SK-N-SH treated with all-trans-retinoic acid at 6 μM for 48 hours (cell line): ENCODE measurements around the gene CHRD.

Experiments
- ATAC-seq: fragments of 200-7000 bp; cut with Tn5 transposase; 3 replicates; pipeline ENCODE4 v1.9.1; 2020; ENCODE audit warnings: mild to moderate bottlenecking, moderate library complexity
- ARNTL ChIP-seq: fragments of 450-650 bp; formaldehyde crosslinking; IDR thresholded peaks from 2 replicates; pipeline ENCODE4 v1.5.0; 2020; ENCODE audit warnings: low read depth, mild to moderate bottlenecking, moderate library complexity, borderline replicate concordance
- BACH2 ChIP-seq: fragments of 250-450 bp; sonication (Bioruptor Pico); IDR thresholded peaks from 2 replicates; pipeline ENCODE4 v1.9.0; 2021; ENCODE audit warnings: mild to moderate bottlenecking, borderline replicate concordance
- CREB5 ChIP-seq: fragments of 250-450 bp; sonication (Bioruptor Pico); IDR thresholded peaks from 2 replicates; pipeline ENCODE4 v1.5.1; 2020; ENCODE audit warnings: low read depth, mild to moderate bottlenecking, moderate library complexity
- CSDC2 ChIP-seq: fragments of 250-450 bp; sonication (Bioruptor Pico); IDR thresholded peaks from 2 replicates; pipeline ENCODE4 v1.5.0; 2020; ENCODE audit warnings: mild to moderate bottlenecking, moderate library complexity
- CSRNP3 ChIP-seq: fragments of 250-450 bp; sonication (Bioruptor Pico); IDR thresholded peaks from 2 replicates; pipeline ENCODE4 v1.5.1; 2021; ENCODE audit warnings: mild to moderate bottlenecking, moderate library complexity
- ESRRG ChIP-seq: fragments of 250-450 bp; sonication (Bioruptor Pico); IDR thresholded peaks from 2 replicates; pipeline ENCODE4 v1.6.1; 2021; ENCODE audit warnings: mild to moderate bottlenecking
- GLIS3 ChIP-seq: fragments of 250-450 bp; sonication (Bioruptor Pico); IDR thresholded peaks from 2 replicates; pipeline ENCODE4 v1.5.0; 2020; ENCODE audit warnings: mild to moderate bottlenecking, moderate library complexity
- OSR1 ChIP-seq: fragments of 250-450 bp; sonication (Bioruptor Pico); IDR thresholded peaks from 2 replicates; pipeline ENCODE4 v1.8.0; 2022; ENCODE audit warnings: moderate library complexity, mild to moderate bottlenecking, inconsistent platforms
- PATZ1 ChIP-seq: fragments of 250-450 bp; sonication (Bioruptor Pico); IDR thresholded peaks from 2 replicates; pipeline ENCODE4 v1.8.0; 2020; ENCODE audit warnings: mild to moderate bottlenecking, moderate library complexity, borderline replicate concordance
- POU6F1 ChIP-seq: fragments of 250-450 bp; sonication (Bioruptor Pico); IDR thresholded peaks from 2 replicates; pipeline ENCODE4 v1.8.0; 2021; ENCODE audit warnings: low read depth, mild to moderate bottlenecking, moderate library complexity, borderline replicate concordance
- PPARA ChIP-seq: fragments of 250-450 bp; sonication (Bioruptor Pico); IDR thresholded peaks from 2 replicates; pipeline ENCODE4 v1.5.0; 2020; ENCODE audit warnings: mild to moderate bottlenecking, borderline replicate concordance
- RARB ChIP-seq: fragments of 250-450 bp; sonication (Bioruptor Pico); IDR thresholded peaks from 2 replicates; pipeline ENCODE4 v1.8.0; 2021; ENCODE audit warnings: mild to moderate bottlenecking, moderate library complexity
- SNAI2 ChIP-seq: fragments of 250-450 bp; sonication (Bioruptor Pico); IDR thresholded peaks from 2 replicates; pipeline ENCODE4 v1.5.0; 2020; ENCODE audit warnings: mild to moderate bottlenecking, moderate library complexity
- TCF4 ChIP-seq: fragments of 250-450 bp; sonication (Bioruptor Pico); IDR thresholded peaks from 2 replicates; pipeline ENCODE4 v1.8.0; 2021; ENCODE audit warnings: mild to moderate bottlenecking, moderate library complexity, borderline replicate concordance
- TOX ChIP-seq: fragments of 250-450 bp; sonication (Bioruptor Pico); IDR thresholded peaks from 2 replicates; pipeline ENCODE4 v1.8.0; 2021; ENCODE audit warnings: mild to moderate bottlenecking, moderate library complexity, borderline replicate concordance
- ZC3H10 ChIP-seq: fragments of 250-450 bp; sonication (Bioruptor Pico); IDR thresholded peaks from 2 replicates; pipeline ENCODE4 v1.5.1; 2021; ENCODE audit warnings: mild to moderate bottlenecking, moderate library complexity
- ZFP3 ChIP-seq: fragments of 250-450 bp; sonication (Bioruptor Pico); IDR thresholded peaks from 2 replicates; pipeline ENCODE4 v1.5.0; 2020; ENCODE audit warnings: mild to moderate bottlenecking, moderate library complexity
- ZFP30 ChIP-seq: fragments of 450-650 bp; formaldehyde crosslinking; IDR thresholded peaks from 2 replicates; pipeline ENCODE4 v1.5.0; 2022; ENCODE audit warnings: mild to moderate bottlenecking, moderate library complexity
- ZNF565 ChIP-seq: fragments of 450-650 bp; formaldehyde crosslinking; conservative IDR thresholded peaks from 2 replicates; pipeline ENCODE4 v1.5.0; 2020; ENCODE audit warnings: low read depth, mild to moderate bottlenecking, moderate library complexity
- ZNF70 ChIP-seq: fragments of 450-650 bp; formaldehyde crosslinking; IDR thresholded peaks from 2 replicates; pipeline ENCODE4 v1.5.0; 2020; ENCODE audit warnings: mild to moderate bottlenecking, moderate library complexity
- ZNF8 ChIP-seq: fragments of 450-650 bp; formaldehyde crosslinking; IDR thresholded peaks from 2 replicates; pipeline ENCODE4 v1.5.0; 2020; ENCODE audit warnings: mild to moderate bottlenecking, moderate library complexity
- TF ChIP-seq, protein P1 (sequence below): fragments of 250-450 bp; sonication (Bioruptor Pico); IDR thresholded peaks from 2 replicates; pipeline ENCODE4 v1.5.0; 2020; ENCODE audit warnings: mild to moderate bottlenecking, moderate library complexity

Gene CHRD

DNA sequence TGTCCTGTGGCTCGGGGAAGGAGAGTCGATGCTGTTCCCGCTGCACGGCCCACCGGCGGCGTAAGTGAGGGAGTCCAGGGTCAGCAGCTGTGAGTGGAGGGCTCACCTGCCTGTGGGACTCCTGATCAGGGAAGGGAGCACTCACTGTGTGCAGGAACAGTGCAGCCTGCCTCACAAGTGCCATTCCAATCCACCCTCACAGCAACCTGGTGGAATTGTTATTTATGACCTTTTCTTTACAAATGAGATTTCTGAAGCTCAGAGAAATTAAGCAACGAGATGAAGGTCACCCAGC is 9.0 kb downstream of the CHRD start:
- TF ChIP-seq SNAI2 (CRISPR knock-in tag) (no peak), CSDC2 (no peak), ZNF565 (CRISPR knock-in tag) (no peak), ESRRG (CRISPR knock-in tag) (no peak), ARNTL (CRISPR knock-in tag) (no peak), ZFP3 (CRISPR knock-in tag) (no peak), BACH2 (CRISPR knock-in tag) (no peak), ZNF8 (CRISPR knock-in tag) (no peak), ZNF70 (CRISPR knock-in tag) (no peak), PPARA (CRISPR knock-in tag) (no peak), ZC3H10 (CRISPR knock-in tag) (no peak), PATZ1 (CRISPR knock-in tag) (no peak)
- TF ChIP-seq, protein P1, sequence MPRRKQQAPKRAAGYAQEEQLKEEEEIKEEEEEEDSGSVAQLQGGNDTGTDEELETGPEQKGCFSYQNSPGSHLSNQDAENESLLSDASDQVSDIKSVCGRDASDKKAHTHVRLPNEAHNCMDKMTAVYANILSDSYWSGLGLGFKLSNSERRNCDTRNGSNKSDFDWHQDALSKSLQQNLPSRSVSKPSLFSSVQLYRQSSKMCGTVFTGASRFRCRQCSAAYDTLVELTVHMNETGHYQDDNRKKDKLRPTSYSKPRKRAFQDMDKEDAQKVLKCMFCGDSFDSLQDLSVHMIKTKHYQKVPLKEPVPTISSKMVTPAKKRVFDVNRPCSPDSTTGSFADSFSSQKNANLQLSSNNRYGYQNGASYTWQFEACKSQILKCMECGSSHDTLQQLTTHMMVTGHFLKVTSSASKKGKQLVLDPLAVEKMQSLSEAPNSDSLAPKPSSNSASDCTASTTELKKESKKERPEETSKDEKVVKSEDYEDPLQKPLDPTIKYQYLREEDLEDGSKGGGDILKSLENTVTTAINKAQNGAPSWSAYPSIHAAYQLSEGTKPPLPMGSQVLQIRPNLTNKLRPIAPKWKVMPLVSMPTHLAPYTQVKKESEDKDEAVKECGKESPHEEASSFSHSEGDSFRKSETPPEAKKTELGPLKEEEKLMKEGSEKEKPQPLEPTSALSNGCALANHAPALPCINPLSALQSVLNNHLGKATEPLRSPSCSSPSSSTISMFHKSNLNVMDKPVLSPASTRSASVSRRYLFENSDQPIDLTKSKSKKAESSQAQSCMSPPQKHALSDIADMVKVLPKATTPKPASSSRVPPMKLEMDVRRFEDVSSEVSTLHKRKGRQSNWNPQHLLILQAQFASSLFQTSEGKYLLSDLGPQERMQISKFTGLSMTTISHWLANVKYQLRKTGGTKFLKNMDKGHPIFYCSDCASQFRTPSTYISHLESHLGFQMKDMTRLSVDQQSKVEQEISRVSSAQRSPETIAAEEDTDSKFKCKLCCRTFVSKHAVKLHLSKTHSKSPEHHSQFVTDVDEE (CRISPR knock-in tag), result no peak
- ATAC-seq, result no peak

DNA sequence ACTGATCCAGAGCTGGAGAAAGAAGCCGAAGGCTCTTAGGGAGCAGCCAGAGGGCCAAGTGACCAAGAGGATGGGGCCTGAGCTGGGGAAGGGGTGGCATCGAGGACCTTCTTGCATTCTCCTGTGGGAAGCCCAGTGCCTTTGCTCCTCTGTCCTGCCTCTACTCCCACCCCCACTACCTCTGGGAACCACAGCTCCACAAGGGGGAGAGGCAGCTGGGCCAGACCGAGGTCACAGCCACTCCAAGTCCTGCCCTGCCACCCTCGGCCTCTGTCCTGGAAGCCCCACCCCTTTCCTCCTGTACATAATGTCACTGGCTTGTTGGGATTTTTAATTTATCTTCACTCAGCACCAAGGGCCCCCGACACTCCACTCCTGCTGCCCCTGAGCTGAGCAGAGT is 9.5 kb downstream of the CHRD start:
- no peak for ATAC-seq
- TF ChIP-seq TOX (CRISPR knock-in tag) (no peak), GLIS3 (CRISPR knock-in tag) (no peak), RARB (CRISPR knock-in tag) (no peak), ZFP3 (CRISPR knock-in tag) (no peak), TCF4 (CRISPR knock-in tag) (no peak)

DNA sequence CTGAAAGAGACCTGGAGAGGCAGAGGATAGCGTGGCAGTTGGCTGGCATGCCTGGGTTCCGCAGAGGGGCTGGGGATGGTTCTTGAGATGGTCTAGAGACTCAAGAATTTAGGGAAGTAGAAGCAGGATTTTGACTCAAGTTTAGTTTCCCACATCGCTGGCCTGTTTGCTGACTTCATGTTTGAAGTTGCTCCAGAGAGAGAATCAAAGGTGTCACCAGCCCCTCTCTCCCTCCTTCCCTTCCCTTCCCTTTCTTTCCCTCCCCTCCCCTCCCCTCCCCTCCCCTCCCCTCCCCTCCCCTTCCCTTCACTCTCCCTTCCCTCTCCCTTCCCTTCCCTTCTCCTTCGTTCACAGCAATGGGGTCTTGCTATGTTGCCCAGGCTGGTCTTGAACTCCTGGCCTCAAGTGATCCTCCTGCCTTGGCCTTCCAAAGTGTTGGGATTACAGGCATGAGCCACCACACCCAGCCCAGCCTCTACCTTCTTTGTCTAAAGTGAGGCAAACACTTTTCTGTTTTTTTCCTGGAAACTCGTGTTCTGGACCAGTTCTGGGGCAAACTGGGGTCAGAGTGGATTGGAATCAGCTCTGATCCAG is 10.2 kb downstream of the CHRD start:
- ATAC-seq, result no peak
- TF ChIP-seq PPARA (CRISPR knock-in tag) (no peak), PATZ1 (CRISPR knock-in tag) (no peak), ZFP30 (CRISPR knock-in tag) (no peak)

DNA sequence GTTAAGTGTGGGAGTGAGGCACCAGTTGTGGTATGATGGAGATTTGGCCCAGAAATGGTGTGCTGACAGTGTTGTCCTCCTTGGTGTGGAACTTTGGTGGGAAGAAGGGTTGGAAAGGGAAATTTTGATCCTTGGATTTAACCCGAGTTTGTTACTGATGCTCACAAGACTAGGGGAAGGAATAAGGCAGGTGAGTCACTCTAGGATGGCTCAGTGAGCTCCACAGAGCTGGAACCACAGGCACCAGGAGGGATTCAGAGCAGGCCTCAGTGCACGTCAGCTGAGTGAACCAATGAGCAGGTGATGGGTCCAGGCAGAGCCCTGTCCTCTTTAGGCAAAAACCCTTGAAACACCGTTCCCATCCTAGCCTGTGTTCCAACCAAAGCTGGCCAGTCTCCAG is 11.4 kb downstream of the CHRD start:
- ATAC-seq, result no peak
- TF ChIP-seq PPARA (CRISPR knock-in tag), result no peak
- TF ChIP-seq POU6F1 (CRISPR knock-in tag), result no peak
- no peak for TF ChIP-seq GLIS3 (CRISPR knock-in tag)
- TF ChIP-seq BACH2 (CRISPR knock-in tag), result no peak
- no peak for TF ChIP-seq ARNTL (CRISPR knock-in tag)
- no peak for TF ChIP-seq SNAI2 (CRISPR knock-in tag)
- TF ChIP-seq ZNF70 (CRISPR knock-in tag), result no peak
- no peak for TF ChIP-seq ZC3H10 (CRISPR knock-in tag)
- TF ChIP-seq CSDC2, result no peak
- no peak for TF ChIP-seq TCF4 (CRISPR knock-in tag)
- no peak for TF ChIP-seq ZNF565 (CRISPR knock-in tag)
- TF ChIP-seq OSR1, result no peak
- TF ChIP-seq CREB5, result no peak
- no peak for TF ChIP-seq PATZ1 (CRISPR knock-in tag)
- TF ChIP-seq CSRNP3, result no peak
- no peak for TF ChIP-seq ESRRG (CRISPR knock-in tag)
- no peak for TF ChIP-seq RARB (CRISPR knock-in tag)
